Measurements from ENCODE around the gene SETD3. TPM values are rescaled to one million over a fixed set of nuclear protein-coding genes. Genes with fewer than 3 reads are reported as not detected.

The SETD3 gene
- total RNA-seq, 2 donors from 2014 or later = 32.8 to 53.2 TPM

- H3K27me3 Mint-ChIP-seq = no peaks in the 10 kb centered on the region
- H3K9me3 Mint-ChIP-seq = no peaks in the 10 kb centered on the region
- peaks cover 36% of the 10 kb centered on the region for H3K4me1 Mint-ChIP-seq
- no peak overlapping the region for H3K4me3 Mint-ChIP-seq
- H3K27ac Mint-ChIP-seq = no peak overlapping the region
- H3K36me3 Mint-ChIP-seq (ENCODE audit: low read depth) = peaks cover 58% of the 10 kb centered on the region
- no peak for ATAC-seq (replicated peaks)
Measured at GRCh38 chr14:99440278-99440677, 40.4 kb downstream of the SETD3 start.

- Mint-ChIP-seq H3K4me3 (peak overlapping the region; percentile 51), H3K27ac (peak overlapping the region; percentile 39), H3K36me3 (ENCODE audit: low read depth) (peaks cover 48% of the 10 kb centered on the region), H3K27me3 (no peaks in the 10 kb centered on the region), H3K4me1 (peaks cover 38% of the 10 kb centered on the region), H3K9me3 (no peaks in the 10 kb centered on the region)
- ATAC-seq (replicated peaks) = no peak
Measured at GRCh38 chr14:99437706-99438105, 43.0 kb downstream of the SETD3 start.

GRCh38 chr14:99436247-99437180 is 44.1 kb downstream of the SETD3 start:
- peak overlapping the region; percentile 51 for H3K4me3 Mint-ChIP-seq
- peak overlapping the region; percentile 39 for H3K27ac Mint-ChIP-seq
- H3K27me3 Mint-ChIP-seq = no peaks in the 10 kb centered on the region
- peaks cover 29% of the 10 kb centered on the region for H3K4me1 Mint-ChIP-seq
- ATAC-seq (replicated peaks) = peak; percentile 90
- H3K36me3 Mint-ChIP-seq (ENCODE audit: low read depth) = peaks cover 51% of the 10 kb centered on the region
- no peaks in the 10 kb centered on the region for H3K9me3 Mint-ChIP-seq

- peak overlapping the region; percentile 39 for H3K27ac Mint-ChIP-seq
- H3K27me3 Mint-ChIP-seq = no peaks in the 10 kb centered on the region
- H3K4me3 Mint-ChIP-seq = peak overlapping the region; percentile 51
- H3K9me3 Mint-ChIP-seq = no peaks in the 10 kb centered on the region
- no peak for ATAC-seq (replicated peaks)
- peaks cover 34% of the 10 kb centered on the region for H3K4me1 Mint-ChIP-seq
- H3K36me3 Mint-ChIP-seq (ENCODE audit: low read depth) = peaks cover 58% of the 10 kb centered on the region
Measured at GRCh38 chr14:99435327-99435726, 45.3 kb downstream of the SETD3 start.

GRCh38 chr14:99432485-99432884 is 48.2 kb downstream of the SETD3 start:
- Mint-ChIP-seq H3K27ac (peak overlapping the region; percentile 63), H3K27me3 (no peaks in the 10 kb centered on the region), H3K4me1 (peaks cover 32% of the 10 kb centered on the region), H3K9me3 (peaks cover 4% of the 10 kb centered on the region), H3K36me3 (ENCODE audit: low read depth) (peaks cover 72% of the 10 kb centered on the region), H3K4me3 (no peak overlapping the region)
- no peak for ATAC-seq (replicated peaks)

GRCh38 chr14:99431986-99432385 is 48.7 kb downstream of the SETD3 start:
- ATAC-seq (replicated peaks) = no peak
- no peak overlapping the region for H3K4me3 Mint-ChIP-seq
- peaks cover 4% of the 10 kb centered on the region for H3K9me3 Mint-ChIP-seq
- peaks cover 74% of the 10 kb centered on the region for H3K36me3 Mint-ChIP-seq (ENCODE audit: low read depth)
- H3K27me3 Mint-ChIP-seq = no peaks in the 10 kb centered on the region
- peak overlapping the region; percentile 63 for H3K27ac Mint-ChIP-seq
- H3K4me1 Mint-ChIP-seq = peaks cover 27% of the 10 kb centered on the region

GRCh38 chr14:99430491-99430890 is 50.2 kb downstream of the SETD3 start:
- ATAC-seq (replicated peaks) = peak; percentile 79
- H3K9me3 Mint-ChIP-seq = peaks cover 4% of the 10 kb centered on the region
- no peak overlapping the region for H3K27ac Mint-ChIP-seq
- H3K4me3 Mint-ChIP-seq = no peak overlapping the region
- peaks cover 76% of the 10 kb centered on the region for H3K36me3 Mint-ChIP-seq (ENCODE audit: low read depth)
- H3K27me3 Mint-ChIP-seq = no peaks in the 10 kb centered on the region
- H3K4me1 Mint-ChIP-seq = peaks cover 17% of the 10 kb centered on the region

GRCh38 chr14:99427632-99428300 is 52.9 kb downstream of the SETD3 start:
- Mint-ChIP-seq H3K27me3 (no peaks in the 10 kb centered on the region), H3K4me3 (no peak overlapping the region), H3K27ac (peak overlapping the region; percentile 58), H3K4me1 (peaks cover 22% of the 10 kb centered on the region), H3K9me3 (peaks cover 4% of the 10 kb centered on the region), H3K36me3 (ENCODE audit: low read depth) (peaks cover 72% of the 10 kb centered on the region)
- no peak for ATAC-seq (replicated peaks)

GRCh38 chr14:99426813-99427346 is 53.8 kb downstream of the SETD3 start:
- peaks cover 22% of the 10 kb centered on the region for H3K4me1 Mint-ChIP-seq
- no peak for ATAC-seq (replicated peaks)

GRCh38 chr14:99426265-99426664 is 54.4 kb downstream of the SETD3 start:
- peak overlapping the region; percentile 65 for H3K27ac Mint-ChIP-seq
- H3K36me3 Mint-ChIP-seq (ENCODE audit: low read depth) = peaks cover 57% of the 10 kb centered on the region
- H3K9me3 Mint-ChIP-seq = peaks cover 4% of the 10 kb centered on the region
- peaks cover 22% of the 10 kb centered on the region for H3K4me1 Mint-ChIP-seq
- no peak for ATAC-seq (replicated peaks)
- no peak overlapping the region for H3K4me3 Mint-ChIP-seq
- no peaks in the 10 kb centered on the region for H3K27me3 Mint-ChIP-seq

More at GRCh38 chr14:99426813-99427346, 53.8 kb downstream of the SETD3 start:
- Mint-ChIP-seq H3K36me3 (ENCODE audit: low read depth) (peaks cover 63% of the 10 kb centered on the region), H3K27me3 (no peaks in the 10 kb centered on the region), H3K27ac (no peak overlapping the region), H3K9me3 (peaks cover 4% of the 10 kb centered on the region), H3K4me3 (no peak overlapping the region)

- Mint-ChIP-seq H3K9me3 (peaks cover 4% of the 10 kb centered on the region), H3K27me3 (no peaks in the 10 kb centered on the region), H3K36me3 (ENCODE audit: low read depth) (peaks cover 50% of the 10 kb centered on the region), H3K4me3 (no peak overlapping the region), H3K27ac (peak overlapping the region; percentile 89), H3K4me1 (peaks cover 18% of the 10 kb centered on the region)
- ATAC-seq (replicated peaks) = no peak
Measured at GRCh38 chr14:99425272-99425681, 55.4 kb downstream of the SETD3 start.

- H3K4me3 Mint-ChIP-seq = no peak overlapping the region
- H3K9me3 Mint-ChIP-seq = peaks cover 4% of the 10 kb centered on the region
- peaks cover 47% of the 10 kb centered on the region for H3K36me3 Mint-ChIP-seq (ENCODE audit: low read depth)
- H3K27me3 Mint-ChIP-seq = no peaks in the 10 kb centered on the region
- peak overlapping the region; percentile 89 for H3K27ac Mint-ChIP-seq
- H3K4me1 Mint-ChIP-seq = peaks cover 19% of the 10 kb centered on the region
- ATAC-seq (replicated peaks) = no peak
Measured at GRCh38 chr14:99424306-99424877, 56.3 kb downstream of the SETD3 start.

- Mint-ChIP-seq H3K9me3 (no peaks in the 10 kb centered on the region), H3K4me3 (no peak overlapping the region), H3K27ac (no peak overlapping the region), H3K4me1 (peaks cover 16% of the 10 kb centered on the region), H3K36me3 (ENCODE audit: low read depth) (peaks cover 41% of the 10 kb centered on the region), H3K27me3 (no peaks in the 10 kb centered on the region)
- ATAC-seq (replicated peaks) = no peak
Measured at GRCh38 chr14:99423434-99423833, 57.2 kb downstream of the SETD3 start.

GRCh38 chr14:99422228-99423010 is 58.2 kb downstream of the SETD3 start:
- Mint-ChIP-seq H3K9me3 (no peaks in the 10 kb centered on the region), H3K36me3 (ENCODE audit: low read depth) (peaks cover 32% of the 10 kb centered on the region), H3K27me3 (no peaks in the 10 kb centered on the region), H3K4me1 (peaks cover 16% of the 10 kb centered on the region), H3K4me3 (no peak overlapping the region), H3K27ac (peak overlapping the region; percentile 73)
- ATAC-seq (replicated peaks) = no peak
